GM12874 (cell line): Measurements from ENCODE around the gene ERC2.

ENCODE experiments used
- CTCF ChIP-seq: IDR thresholded peaks from 2 replicates; pipeline ENCODE4 v1.5.1; 2011; ENCODE audit warnings: low read depth, mild to moderate bottlenecking, control low read depth, low read length, moderate library complexity; ENCODE audit not compliant: insufficient read depth

ERC2 gene

GRCh38 chr3:55585856-55586255 lies 882.4 kb downstream of the ERC2 start:
- no peak for TF ChIP-seq CTCF

- no peak for TF ChIP-seq CTCF
These were observed 883.4 kb downstream of the ERC2 start for GRCh38 chr3:55584716-55585368.

- TF ChIP-seq CTCF = no peak
These were observed 884.2 kb downstream of the ERC2 start for GRCh38 chr3:55584030-55584429.

GRCh38 chr3:55583475-55583874 lies 884.8 kb downstream of the ERC2 start:
- TF ChIP-seq CTCF = no peak

GRCh38 chr3:55579496-55579895 lies 888.8 kb downstream of the ERC2 start:
- no peak for TF ChIP-seq CTCF

GRCh38 chr3:55576621-55577388 lies 891.5 kb downstream of the ERC2 start:
- TF ChIP-seq CTCF = no peak

GRCh38 chr3:55574671-55575070 lies 893.6 kb downstream of the ERC2 start:
- TF ChIP-seq CTCF = no peak
